GDM1 (cell line): ENCODE measurements around the gene MKKS.

Source experiments
- DNase-seq: peaks from one replicate; lab custom pipeline; 2025; lab: John Stamatoyannopoulos, UW

MKKS gene

GRCh38 chr20:10368702-10369041 is 65.3 kb downstream of the MKKS start:
- no peak for DNase-seq

- no peak for DNase-seq
Observed at GRCh38 chr20:10367943-10368701, 65.9 kb downstream of the MKKS start.

GRCh38 chr20:10367693-10367942 is 66.4 kb downstream of the MKKS start:
- DNase-seq: no peak

GRCh38 chr20:10366898-10367692 is 66.9 kb downstream of the MKKS start:
- no peak for DNase-seq

- no peak for DNase-seq
Observed at GRCh38 chr20:10362674-10363073, 71.3 kb downstream of the MKKS start.

- no peak for DNase-seq
Observed at GRCh38 chr20:10360878-10361277, 73.1 kb downstream of the MKKS start.

GRCh38 chr20:10359621-10360040 is 74.4 kb downstream of the MKKS start:
- DNase-seq: no peak

GRCh38 chr20:10357974-10358373 is 76.0 kb downstream of the MKKS start:
- DNase-seq: no peak

GRCh38 chr20:10357061-10357708 is 76.8 kb downstream of the MKKS start:
- DNase-seq: no peak

- DNase-seq: no peak
Observed at GRCh38 chr20:10356628-10357027, 77.4 kb downstream of the MKKS start.

GRCh38 chr20:10352934-10353824 is 80.8 kb downstream of the MKKS start:
- no peak for DNase-seq
